Activated T-cell treated with anti-CD3 and anti-CD28 coated beads, Interleukin-2, amount 50 U/mL, for 1 hour (primary cell): ENCODE data around the gene ZNF839.
"Not testable (repeated sequence)": the region's sequence is repeated elsewhere in the genome, so short reads cannot be mapped to it uniquely, and the experiment has no call there.

ENCODE experiments used
- DNase-seq: peaks from one replicate; pipeline ENCODE4 v3.0.0-alpha.2; 2020

Gene ZNF839

DNA sequence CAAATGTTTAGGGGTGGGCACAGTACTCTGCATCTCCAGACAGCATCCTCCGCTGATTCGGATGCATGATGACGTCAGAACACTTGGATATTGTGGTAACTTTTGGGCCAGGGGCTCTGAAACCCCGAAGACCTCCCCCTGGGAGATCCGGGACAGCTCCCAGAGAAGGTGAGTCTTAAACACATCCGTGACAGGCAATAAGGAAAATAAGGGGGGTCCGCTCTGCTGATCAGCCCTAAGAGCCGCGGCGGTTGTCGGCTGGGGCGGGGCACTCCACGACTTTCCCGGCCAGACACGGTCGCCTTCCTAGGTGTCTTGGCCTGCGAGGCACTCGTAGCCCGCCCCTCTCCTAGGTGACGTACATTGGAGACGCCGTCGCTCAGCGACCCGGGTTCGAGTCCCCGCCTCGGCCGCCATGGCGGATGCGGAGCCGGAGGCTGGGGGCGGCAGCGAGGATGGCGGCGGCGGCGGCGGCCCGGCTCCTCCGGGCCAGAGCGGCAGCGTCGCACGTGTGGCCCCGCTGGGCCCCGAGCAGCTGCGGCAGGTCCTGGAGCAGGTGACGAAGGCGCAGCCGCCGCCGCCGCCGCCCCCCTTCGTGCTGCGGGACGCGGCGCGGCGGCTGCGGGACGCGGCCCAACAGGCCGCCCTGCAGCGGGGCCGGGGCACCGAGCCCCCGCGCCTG, at the start of gene ZNF839:
Gene ZNF839 (plus strand): TSS at position 396 of the 682 bp plus-strand sequence. CDS start 20 bp downstream, at position 416.
- peak; percentile 97 for DNase-seq

DNA sequence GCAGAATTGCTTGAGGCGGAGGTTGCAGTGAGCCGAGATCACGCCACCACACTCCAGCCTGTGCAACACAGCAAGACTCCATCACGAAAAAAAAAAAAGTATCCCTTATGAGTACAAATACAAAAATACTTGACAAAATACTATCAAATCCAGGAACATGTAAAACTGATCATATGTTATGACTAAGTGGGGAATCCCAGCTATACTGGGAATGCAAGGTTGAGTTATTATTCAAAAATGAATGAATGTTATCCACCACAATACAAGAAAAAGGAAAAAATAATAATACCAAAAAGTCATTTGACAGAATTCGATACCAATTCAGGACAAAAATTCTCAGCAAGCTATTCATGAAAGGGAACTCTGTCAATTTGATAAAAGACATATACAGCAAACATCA, 47.2 kb upstream of the ZNF839 start:
- DNase-seq = no peak

DNA sequence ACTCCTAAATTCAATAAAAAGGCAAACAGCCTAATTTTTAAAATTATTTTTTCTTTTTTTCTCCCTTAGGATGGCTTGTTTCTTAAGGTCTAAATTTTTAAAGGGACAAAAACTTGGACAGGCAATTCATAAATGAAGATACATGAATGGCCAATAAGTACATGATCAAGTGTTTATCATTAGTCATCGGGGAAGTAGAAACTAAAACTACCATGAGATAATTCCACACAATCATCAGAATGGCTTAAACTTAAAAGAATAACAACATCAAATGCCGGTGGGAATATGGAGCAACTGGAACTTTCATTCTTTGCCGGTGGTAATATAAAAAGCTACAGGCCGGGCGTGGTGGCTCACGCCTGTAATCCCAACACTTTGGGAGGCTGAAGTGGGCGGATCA, 43.7 kb upstream of the ZNF839 start:
- DNase-seq = no peak

DNA sequence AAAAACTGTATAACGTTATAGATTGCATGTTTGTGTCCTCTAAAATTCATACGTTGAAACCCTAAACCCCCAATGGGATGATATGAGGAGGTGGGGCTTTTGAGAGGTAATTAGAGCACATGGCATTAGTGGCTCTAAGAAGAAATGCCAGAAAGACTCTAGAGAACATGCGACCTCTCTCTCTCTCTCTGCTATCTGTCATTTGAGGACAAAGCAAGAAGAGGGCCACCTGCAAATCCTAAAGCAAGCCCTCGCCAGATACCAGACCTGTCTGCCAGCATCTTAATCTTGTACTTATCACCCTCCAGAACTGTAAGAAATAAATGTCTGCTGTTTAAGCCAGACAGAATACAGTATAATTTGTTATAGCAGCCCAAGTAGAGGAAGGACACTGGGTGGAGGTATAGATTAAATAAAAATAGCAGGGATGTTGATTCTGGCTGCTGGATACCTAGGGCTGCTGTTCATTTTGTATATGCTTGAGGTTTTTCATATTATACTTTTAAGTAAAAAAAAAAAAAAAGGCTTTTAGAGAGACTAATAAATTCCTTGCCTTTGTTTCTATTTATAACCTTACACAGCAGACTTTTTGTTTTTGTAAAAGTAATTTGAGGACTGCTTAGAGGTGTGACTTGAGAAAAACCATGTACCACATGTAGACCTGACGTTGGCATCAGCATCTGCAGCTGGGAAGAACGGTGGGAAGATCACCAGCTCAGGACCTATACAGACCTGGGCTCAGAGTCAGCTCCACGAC, 41.5 kb upstream of the ZNF839 start:
- no peak for DNase-seq

- DNase-seq = no peak
Observed at GRCh38 chr14:102278631-102278935, 41.0 kb upstream of the ZNF839 start.

GRCh38 chr14:102279282-102279681, 40.3 kb upstream of the ZNF839 start:
- no peak for DNase-seq

- no peak for DNase-seq
Observed at GRCh38 chr14:102279688-102280348, 39.7 kb upstream of the ZNF839 start.

GRCh38 chr14:102280376-102280962, 39.1 kb upstream of the ZNF839 start:
- no peak for DNase-seq

GRCh38 chr14:102282751-102283465, 36.6 kb upstream of the ZNF839 start:
- no peak for DNase-seq

DNA sequence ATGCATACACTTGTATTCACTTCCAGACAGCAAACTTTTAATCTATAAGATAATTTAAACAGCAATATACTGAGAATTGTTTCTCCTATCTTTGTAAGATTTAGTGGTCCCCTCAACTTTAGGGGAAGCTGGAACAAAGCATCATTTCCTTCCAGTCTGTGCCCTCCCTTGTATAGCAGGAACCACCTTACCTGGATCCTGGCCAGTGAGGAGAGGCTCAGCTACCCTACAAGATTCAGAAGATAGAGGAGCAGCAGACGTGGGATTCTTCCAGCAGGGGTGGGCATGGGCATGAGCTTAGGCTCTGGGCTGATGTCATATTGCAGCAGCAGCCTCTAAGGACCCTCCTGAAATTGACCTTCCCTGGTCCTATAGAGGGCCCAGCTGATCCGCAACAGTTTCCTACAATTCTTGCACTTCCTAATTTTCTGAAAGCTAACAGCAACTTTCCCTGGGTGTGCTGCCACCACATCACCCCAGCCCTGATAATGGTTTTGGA, 35.9 kb upstream of the ZNF839 start:
- DNase-seq = no peak

DNA sequence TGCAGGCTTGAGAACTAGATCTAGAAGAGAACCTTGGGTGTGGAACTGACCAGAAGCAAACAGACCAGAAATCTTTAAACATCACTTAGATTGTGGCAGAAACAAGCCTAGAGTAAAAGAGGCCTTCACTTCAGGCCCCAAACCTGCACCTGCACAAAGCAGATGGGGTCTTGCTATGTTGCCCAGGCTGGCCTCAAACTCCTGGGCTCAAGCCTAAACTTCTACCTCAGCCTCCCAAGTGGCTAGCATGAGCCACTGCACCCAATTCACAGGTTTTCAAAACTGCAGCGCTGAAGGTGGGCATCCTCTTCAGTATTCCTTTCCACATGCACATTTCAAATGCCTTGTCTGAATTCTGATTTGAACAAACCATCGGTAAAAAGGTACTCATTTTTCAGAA, 34.4 kb upstream of the ZNF839 start:
- no peak for DNase-seq

- DNase-seq = no peak
Observed at GRCh38 chr14:102288139-102288538, 31.4 kb upstream of the ZNF839 start.

GRCh38 chr14:102292441-102292840, 27.1 kb upstream of the ZNF839 start:
- no peak for DNase-seq

GRCh38 chr14:102293781-102294180, 25.8 kb upstream of the ZNF839 start:
- DNase-seq = no peak

- DNase-seq = no peak
Observed at GRCh38 chr14:102295270-102295669, 24.3 kb upstream of the ZNF839 start.

GRCh38 chr14:102297436-102298170, 21.9 kb upstream of the ZNF839 start:
- DNase-seq = no peak

DNA sequence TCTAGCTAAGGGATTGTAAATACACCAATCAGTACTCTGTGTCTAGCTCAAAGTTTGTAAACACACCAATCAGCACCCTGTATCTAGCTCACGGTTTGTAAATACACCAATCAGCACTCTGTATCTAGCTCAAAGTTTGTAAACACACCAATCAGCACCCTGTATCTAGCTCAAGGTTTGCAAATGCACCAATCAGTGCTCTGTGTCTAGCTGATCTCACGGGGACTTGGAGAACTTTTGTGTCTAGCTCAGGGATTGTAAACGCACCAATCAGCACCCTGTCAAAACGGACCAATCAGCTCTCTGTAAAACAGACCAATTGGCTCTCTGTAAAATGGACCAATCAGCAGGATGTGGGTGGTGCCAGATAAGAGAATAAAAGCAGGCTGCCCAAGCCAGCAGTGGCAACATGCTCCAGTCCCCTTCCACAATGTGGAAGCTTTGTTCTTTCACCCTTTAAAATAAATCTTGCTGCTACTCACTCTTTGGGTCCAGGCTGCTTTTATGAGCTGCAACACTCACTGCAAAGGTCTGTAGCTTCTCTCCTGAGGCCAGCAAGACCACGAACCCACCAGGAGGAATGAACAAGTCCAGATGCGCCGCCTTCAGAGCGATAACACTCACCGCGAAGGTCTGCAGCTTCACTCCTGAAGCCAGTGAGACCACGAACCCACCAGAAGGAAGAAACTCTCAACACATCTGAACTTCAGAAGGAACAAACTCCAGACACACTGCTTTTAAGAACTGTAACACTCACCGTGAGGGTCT, 21.1 kb upstream of the ZNF839 start:
- DNase-seq = not testable (repeated sequence)

DNA sequence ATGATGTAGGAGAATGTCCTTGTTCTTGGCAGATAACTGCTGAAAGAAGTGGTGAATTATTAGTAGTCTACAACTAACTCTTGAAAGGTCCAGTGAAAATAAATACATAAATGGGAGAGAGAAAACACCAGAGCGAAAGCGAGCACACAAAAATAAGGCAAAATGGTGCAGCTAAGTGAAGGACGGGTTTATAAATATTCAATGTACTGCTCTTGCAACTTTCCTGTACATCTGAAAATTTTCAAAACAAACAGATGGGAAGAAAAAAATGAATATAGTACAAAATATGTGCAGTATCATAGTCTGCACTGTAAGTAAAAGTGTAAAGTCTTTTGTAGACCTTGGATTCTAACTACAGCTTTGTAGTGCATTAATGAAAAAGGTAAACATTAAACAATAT, 15.9 kb upstream of the ZNF839 start:
- DNase-seq = no peak

- DNase-seq = peak; percentile 99
Observed at GRCh38 chr14:102304611-102305506, 14.7 kb upstream of the ZNF839 start, which contains the start of gene MOK. Gene MOK, minus strand, starts transcription at chr14:102305164. Its CDS starts 196 bp downstream, at chr14:102304968.
